GM23248 (cell line): Measurements from ENCODE around the gene OR8H2. TPM values are rescaled to one million over a fixed set of nuclear protein-coding genes. Genes with fewer than 3 reads are reported as not detected.

ENCODE experiments used
- DNase-seq: peaks from one replicate; pipeline ENCODE4 v3.0.0-alpha.2; 2015
- H2AFZ ChIP-seq: fragments of 200-600 bp; sonication (generic); 2 replicates; pipeline ENCODE4 v1.6.1; 2016; ENCODE audit warnings: antibody characterized with exemption
- H3F3A ChIP-seq: fragments of 200-600 bp; sonication (generic); 2 replicates; pipeline ENCODE4 v1.6.1; 2016; ENCODE audit warnings: mild to moderate bottlenecking, antibody characterized with exemption, mixed run types; ENCODE audit not compliant: insufficient read depth
- H3K27ac ChIP-seq: fragments of 200-600 bp; sonication (generic); 2 replicates; pipeline ENCODE4 v1.5.1; 2016; ENCODE audit warnings: mild to moderate bottlenecking
- H3K27me3 ChIP-seq: fragments of 200-600 bp; sonication (generic); replicated peaks from 2 replicates; pipeline ENCODE4 v1.6.1; 2016; ENCODE audit warnings: mild to moderate bottlenecking; ENCODE audit not compliant: insufficient read depth
- H3K36me3 ChIP-seq: fragments of 200-600 bp; sonication (generic); 2 replicates; pipeline ENCODE4 v1.6.1; 2016; ENCODE audit warnings: low read depth, mild to moderate bottlenecking
- H3K4me1 ChIP-seq: fragments of 200-600 bp; sonication (generic); 2 replicates; pipeline ENCODE4 v1.6.1; 2016; ENCODE audit warnings: mild to moderate bottlenecking; ENCODE audit not compliant: insufficient read depth
- H3K4me2 ChIP-seq: fragments of 200-600 bp; sonication (generic); one replicate; pipeline ENCODE4 v1.6.1; 2016; ENCODE audit warnings: mild to moderate bottlenecking; ENCODE audit not compliant: unreplicated experiment
- H3K4me3 ChIP-seq: fragments of 200-600 bp; sonication (generic); 2 replicates; pipeline ENCODE4 v1.5.1; 2016; ENCODE audit warnings: mild to moderate bottlenecking
- H3K79me2 ChIP-seq: fragments of 200-600 bp; sonication (generic); 2 replicates; pipeline ENCODE4 v1.6.1; 2016; ENCODE audit warnings: mild to moderate bottlenecking; ENCODE audit not compliant: insufficient read depth
- H3K9ac ChIP-seq: fragments of 200-600 bp; sonication (generic); 2 replicates; pipeline ENCODE4 v1.6.1; 2016; ENCODE audit warnings: mild to moderate bottlenecking
- H3K9me2 ChIP-seq: fragments of 200-600 bp; sonication (generic); 2 replicates; pipeline ENCODE4 v1.6.1; 2016; ENCODE audit warnings: mixed run types, mild to moderate bottlenecking, moderate library complexity; ENCODE audit not compliant: insufficient read depth
- H3K9me3 ChIP-seq: fragments of 200-600 bp; sonication (generic); one replicate; pipeline ENCODE4 v1.6.1; 2017; ENCODE audit warnings: low read depth
- H4K20me1 ChIP-seq: fragments of 200-600 bp; sonication (generic); 2 replicates; pipeline ENCODE4 v1.6.0; 2016; ENCODE audit not compliant: insufficient read depth
- EZH2 ChIP-seq: fragments of 200-600 bp; sonication (generic); IDR thresholded peaks from 2 replicates; pipeline ENCODE4 v1.6.1; 2018; ENCODE audit warnings: antibody characterized with exemption, mild to moderate bottlenecking; ENCODE audit not compliant: insufficient read depth, poor library complexity, severe bottlenecking
- EZH2phosphoT487 ChIP-seq: fragments of 200-600 bp; sonication (generic); IDR thresholded peaks from 2 replicates; pipeline ENCODE4 v1.6.1; 2018; ENCODE audit warnings: antibody characterized with exemption, moderate library complexity, mild to moderate bottlenecking, low read depth; ENCODE audit not compliant: insufficient read depth
- WGBS, 2 experiments: methylation state at CpG; one replicate each; pipeline ENCODE4 v1.1.6; 2015 to 2017; ENCODE audit warnings: low lambda C conversion rate in 2 of 2, low coverage in 1 of 2; ENCODE audit errors: missing lambda C conversion rate in 2 of 2; 5-methylcytosine and 5-hydroxymethylcytosine counted together
- in situ Hi-C: fragments of 300-500 bp; cut with MboI; formaldehyde crosslinking; loops from 2 replicates; pipeline ENCODE4 v1.15.0; 2020
- polyA plus RNA-seq: library from polyadenylated mRNA; unstranded; fragments of >200 nt; fragmentation: Nextera tagmentation; extraction: Ambion mirVana; gene quantifications from 2 replicates; pipeline ENCODE4 v1.2.1, GENCODE V29; 2016
- small RNA-seq: library from RNA; depleted of rRNA; stranded (forward); fragments of <200 nt; gene quantifications from one replicate; pipeline ENCODE3, GENCODE V24; 2014; ENCODE audit warnings: low read depth, low replicate concordance
- total RNA-seq: library from RNA; depleted of rRNA; stranded (reverse); fragments of >200 nt; shearing (Covaris generic); gene quantifications from 2 replicates; pipeline ENCODE4 v1.2.3, GENCODE V29; 2014; rRNA removed

Gene OR8H2
- total and polyA plus RNA-seq, 2 experiments from 2014 or later, result not detected

- no peak overlapping the region for H2AFZ ChIP-seq
- no peak for DNase-seq
- H3K27me3 ChIP-seq, result no peaks in the 10 kb centered on the region
- no peaks in the 10 kb centered on the region for H3K79me2 ChIP-seq
- no peak overlapping the region for H3K27ac ChIP-seq
- H3K36me3 ChIP-seq, result no peaks in the 10 kb centered on the region
- H3K4me2 ChIP-seq, result no peak overlapping the region
- no peaks in the 10 kb centered on the region for H3K4me1 ChIP-seq
- H3F3A ChIP-seq, result no peaks in the 10 kb centered on the region
- no peak overlapping the region for H3K9ac ChIP-seq
- H3K4me3 ChIP-seq, result no peak overlapping the region
- in situ Hi-C loops, result no loop called here
- no peaks in the 10 kb centered on the region for H4K20me1 ChIP-seq
- TF ChIP-seq EZH2 (no peak), EZH2phosphoT487 (no peak)
- no peaks in the 10 kb centered on the region for H3K9me3 ChIP-seq
- WGBS, 2 experiments, result 0 to 10% methylated on average over 1 of the region's 1 CpG
- H3K9me2 ChIP-seq, result no peaks in the 10 kb centered on the region
Measured at GRCh38 chr11:56151376-56151775, 47.9 kb downstream of the OR8H2 start.

DNA sequence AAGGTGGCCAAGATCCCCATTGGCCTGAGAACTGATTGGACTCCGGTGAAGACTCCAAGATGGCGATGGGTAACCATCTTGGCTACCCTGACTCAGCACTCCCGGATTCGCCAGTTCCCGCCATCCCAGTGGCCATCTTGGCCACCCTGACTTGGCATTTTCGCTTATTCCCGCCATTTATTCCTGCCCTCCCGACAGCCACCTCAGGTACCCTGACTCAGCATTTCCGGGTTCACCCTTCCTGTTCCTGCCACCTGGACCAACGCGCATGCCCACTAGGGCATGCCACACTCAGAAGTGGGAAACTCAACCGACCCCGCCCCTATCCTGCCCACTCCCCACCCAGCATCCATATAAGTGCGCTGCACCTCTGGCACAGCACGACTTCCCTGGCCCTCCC is 48.8 kb downstream of the OR8H2 start:
- H3K79me2 ChIP-seq, result no peaks in the 10 kb centered on the region
- no peaks in the 10 kb centered on the region for H4K20me1 ChIP-seq
- no peaks in the 10 kb centered on the region for H3K9me3 ChIP-seq
- in situ Hi-C loops, result no loop called here
- 36 to 58% methylated on average over 12 to 15 of the region's 15 CpGs for WGBS, 2 experiments
- no peak overlapping the region for H3K4me3 ChIP-seq
- H3K9me2 ChIP-seq, result no peaks in the 10 kb centered on the region
- H3K27ac ChIP-seq, result no peak overlapping the region
- TF ChIP-seq EZH2phosphoT487, result no peak
- no peak for TF ChIP-seq EZH2
- no peak for DNase-seq
- no peaks in the 10 kb centered on the region for H3K4me1 ChIP-seq
- no peak overlapping the region for H2AFZ ChIP-seq
- no peak overlapping the region for H3K4me2 ChIP-seq
- H3K36me3 ChIP-seq, result no peaks in the 10 kb centered on the region
- no peak overlapping the region for H3K9ac ChIP-seq
- no peaks in the 10 kb centered on the region for H3F3A ChIP-seq
- no peaks in the 10 kb centered on the region for H3K27me3 ChIP-seq

Small RNAs within 50 kb of the gene (small RNA-seq; reads per million reads assigned to genes)
- gene OR8I4P, result not detected

Other genes starting within 250 kb of the OR8H2 start
- not detected in 2 replicates for gene TRIM51, start 220.4 kb upstream of the OR8H2 start, total RNA-seq
- not detected in 2 replicates for gene TRIM51, start 220.4 kb upstream of the OR8H2 start, polyA plus RNA-seq
- gene OR5W2, start 189.1 kb upstream of the OR8H2 start, total RNA-seq, result not detected in 2 replicates
- gene OR5W2, start 189.1 kb upstream of the OR8H2 start, polyA plus RNA-seq, result not detected in 2 replicates
- gene OR5I1, start 167.3 kb upstream of the OR8H2 start, total RNA-seq, result not detected in 2 replicates
- gene OR5I1, start 167.3 kb upstream of the OR8H2 start, polyA plus RNA-seq, result not detected in 2 replicates
- not detected in 2 replicates for gene OR10AG1, start 133.7 kb upstream of the OR8H2 start, total RNA-seq
- not detected in 2 replicates for gene OR10AG1, start 133.7 kb upstream of the OR8H2 start, polyA plus RNA-seq
- gene OR5F1, start 109.1 kb upstream of the OR8H2 start, total RNA-seq, result not detected in 2 replicates
- not detected in 2 replicates for gene OR5F1, start 109.1 kb upstream of the OR8H2 start, polyA plus RNA-seq
- gene OR5AS1, start 76.0 kb upstream of the OR8H2 start, total RNA-seq, result not detected in 2 replicates
- not detected in 2 replicates for gene OR5AS1, start 76.0 kb upstream of the OR8H2 start, polyA plus RNA-seq
- not detected in 2 replicates for gene OR8I2, start 10.4 kb upstream of the OR8H2 start, total RNA-seq
- not detected in 2 replicates for gene OR8I2, start 10.4 kb upstream of the OR8H2 start, polyA plus RNA-seq
- gene OR8H3, start 18.7 kb downstream of the OR8H2 start, total RNA-seq, result not detected in 2 replicates
- gene OR8H3, start 18.7 kb downstream of the OR8H2 start, polyA plus RNA-seq, result not detected in 2 replicates
- not detected in 2 replicates for gene OR8J3, start 36.5 kb downstream of the OR8H2 start, total RNA-seq
- gene OR8J3, start 36.5 kb downstream of the OR8H2 start, polyA plus RNA-seq, result not detected in 2 replicates
- gene OR8K5, start 56.6 kb downstream of the OR8H2 start, total RNA-seq, result not detected in 2 replicates
- not detected in 2 replicates for gene OR8K5, start 56.6 kb downstream of the OR8H2 start, polyA plus RNA-seq
- gene OR5J2, start 72.9 kb downstream of the OR8H2 start, total RNA-seq, result not detected in 2 replicates
- gene OR5J2, start 72.9 kb downstream of the OR8H2 start, polyA plus RNA-seq, result not detected in 2 replicates
- not detected in 2 replicates for gene OR5T2, start 130.6 kb downstream of the OR8H2 start, total RNA-seq
- gene OR5T2, start 130.6 kb downstream of the OR8H2 start, polyA plus RNA-seq, result not detected in 2 replicates
- gene OR5T3, start 148.6 kb downstream of the OR8H2 start, total RNA-seq, result not detected in 2 replicates
- gene OR5T3, start 148.6 kb downstream of the OR8H2 start, polyA plus RNA-seq, result not detected in 2 replicates
- gene OR5T1, start 170.5 kb downstream of the OR8H2 start, total RNA-seq, result not detected in 2 replicates
- not detected in 2 replicates for gene OR5T1, start 170.5 kb downstream of the OR8H2 start, polyA plus RNA-seq
- not detected in 2 replicates for gene OR8H1, start 188.6 kb downstream of the OR8H2 start, total RNA-seq
- gene OR8H1, start 188.6 kb downstream of the OR8H2 start, polyA plus RNA-seq, result not detected in 2 replicates
- gene OR8K3, start 211.5 kb downstream of the OR8H2 start, total RNA-seq, result not detected in 2 replicates
- not detected in 2 replicates for gene OR8K3, start 211.5 kb downstream of the OR8H2 start, polyA plus RNA-seq
- gene OR8K1, start 242.4 kb downstream of the OR8H2 start, total RNA-seq, result not detected in 2 replicates
- gene OR8K1, start 242.4 kb downstream of the OR8H2 start, polyA plus RNA-seq, result not detected in 2 replicates